K562 (cell line): Measurements from ENCODE around the gene TBC1D9. TPM values are rescaled to one million over a fixed set of nuclear protein-coding genes. Genes with fewer than 3 reads are reported as not detected.
A peak's percentile ranks its signal among the peaks of the same experiment; 100 is the strongest.

ENCODE experiments used
- ATAC-seq: fragments of 200-7000 bp; cut with Tn5 transposase; 3 replicates; pipeline ENCODE4 v1.9.1; 2020; ENCODE audit warnings: moderate library complexity
- BruUV-seq: library from RNA; stranded (reverse); fragments of 400-500 nt; replicated peaks from 2 replicates; lab custom pipeline; 2021; lab: Mats Ljungman, UMichigan
- CTCF ChIA-PET: fragments of 300-600 bp; formaldehyde crosslinking; extraction: SDS; loops from one replicate; lab custom pipeline; 2021; ENCODE audit warnings: low intra/inter-chr PET ratio; lab: Yijun Ruan, JAX
- POLR2A ChIA-PET: fragments of 300-600, 350-650 bp; sonication (Branson Sonifier 250); formaldehyde crosslinking; extraction: SDS; loops from one replicate; lab custom pipeline; 2021; ENCODE audit warnings: antibody characterized with exemption, inconsistent platforms; lab: Yijun Ruan, JAX
- DNase-seq, 4 experiments: peaks; one replicate each; pipeline versions ENCODE4 v3.0.0 to v3.0.0-alpha.2; 2011 to 2018; ENCODE audit warnings: low spot score in 3 of 4, mixed read lengths in 3 of 4; ENCODE audit errors: extremely low read depth in 1 of 4
- FAIRE-seq: peaks from 2 replicates; lab custom pipeline; 2011; peaks lifted over from hg19 to GRCh38; lab: Jason Lieb, UNC
- H2AFZ ChIP-seq: 2 replicates; pipeline ENCODE4 v1.6.0; 2011; ENCODE audit warnings: low read depth, low read length, control low read depth, inconsistent platforms
- H3K27ac ChIP-seq: fragments of 200-600 bp; 3 replicates; pipeline ENCODE4 v1.8.0; 2011; ENCODE audit warnings: low read depth, mild to moderate bottlenecking, control low read depth, inconsistent platforms, low read length, moderate library complexity, mixed read lengths; ENCODE audit errors: extremely low read depth
- H3K27me3 ChIP-seq, 2 experiments: fragments of 300-600 bp in 1 of 2; 2 replicates in 1 of 2; 3 replicates in 1 of 2; pipeline versions ENCODE4 v1.6.0 to v1.8.0; 2011; ENCODE audit warnings: inconsistent platforms in 2 of 2, low read length in 2 of 2, mild to moderate bottlenecking in 1 of 2, mixed read lengths in 1 of 2, moderate library complexity in 1 of 2; ENCODE audit not compliant: control insufficient read depth in 2 of 2, insufficient read depth in 2 of 2
- H3K36me3 ChIP-seq: fragments of 300-600 bp; 3 replicates; pipeline ENCODE4 v1.8.0; 2011; ENCODE audit warnings: mild to moderate bottlenecking, low read length, inconsistent platforms; ENCODE audit not compliant: control insufficient read depth, insufficient read depth
- H3K4me1 ChIP-seq, 2 experiments: fragments of 200-600 bp in 1 of 2; replicated peaks in 1 of 2; 2 replicates in 1 of 2; 3 replicates in 1 of 2; pipeline versions ENCODE4 v1.5.1 to v1.8.0; 2011; ENCODE audit warnings: inconsistent platforms in 2 of 2, low read length in 2 of 2, mild to moderate bottlenecking in 1 of 2, mixed read lengths in 1 of 2, moderate library complexity in 1 of 2; ENCODE audit not compliant: control insufficient read depth in 2 of 2, insufficient read depth in 2 of 2
- H3K4me2 ChIP-seq: 2 replicates; pipeline ENCODE4 v1.6.1; 2011; ENCODE audit warnings: low read length, control low read depth, inconsistent platforms, mixed read lengths; ENCODE audit not compliant: insufficient read depth
- H3K4me3 ChIP-seq: fragments of 200-600 bp; sonication (generic), shearing (Covaris generic); 2 replicates; pipeline ENCODE4 v1.5.1; 2016; ENCODE audit warnings: control low read depth, inconsistent platforms
- H3K79me2 ChIP-seq: fragments of 200-600 bp; 3 replicates; pipeline ENCODE4 v1.8.0; 2011; ENCODE audit warnings: low read length, inconsistent platforms; ENCODE audit not compliant: control insufficient read depth, insufficient read depth
- H3K9ac ChIP-seq, 2 experiments: 2 replicates each; pipeline versions ENCODE4 v1.6.0 to v1.6.1; 2011; ENCODE audit warnings: low read depth in 2 of 2, low read length in 2 of 2, control low read depth in 1 of 2, inconsistent platforms in 1 of 2, mild to moderate bottlenecking in 1 of 2, mixed read lengths in 1 of 2; ENCODE audit not compliant: insufficient read depth in 1 of 2
- H3K9me1 ChIP-seq: one replicate; pipeline ENCODE4 v1.6.0; 2011; ENCODE audit warnings: inconsistent platforms, mild to moderate bottlenecking, low read length, moderate library complexity; ENCODE audit not compliant: control insufficient read depth, insufficient read depth
- H3K9me3 ChIP-seq: replicated peaks from 2 replicates; pipeline ENCODE4 v1.5.1; 2011; ENCODE audit warnings: low read depth, low read length, inconsistent platforms; ENCODE audit not compliant: control insufficient read depth, insufficient read depth
- H4K20me1 ChIP-seq: replicated peaks from 2 replicates; pipeline ENCODE4 v1.6.1; 2011; ENCODE audit warnings: low read length, inconsistent platforms, mixed read lengths; ENCODE audit not compliant: control insufficient read depth, insufficient read depth
- WGBS: fragments of 100-300 bp; shearing (Covaris generic); methylation state at CpG from one replicate; pipeline ENCODE4 v1.1.6; 2016; ENCODE audit warnings: low coverage, mixed read lengths; ENCODE audit not compliant: insufficient coverage; ENCODE audit errors: missing lambda C conversion rate; 5-methylcytosine and 5-hydroxymethylcytosine counted together
- in situ Hi-C: fragments of 300-500 bp; cut with MboI; formaldehyde crosslinking; loops from 4 replicates; pipeline ENCODE4 v1.15.0; 2018; ENCODE audit warnings: inconsistent platforms, mixed read lengths
- intact Hi-C: fragments of 100-400 bp; cut with micrococcal nuclease; formaldehyde crosslinking; loops from 2 replicates; pipeline ENCODE4 v1.14.2; 2022
- polyA plus RNA-seq, 8 experiments: library from polyadenylated mRNA; depleted of rRNA in 4 of 8; stranded (reverse) in 5 of 8; unstranded in 3 of 8; fragments of >200 nt; fragmentation: Nextera tagmentation in 2 of 8; fragmentation: Illumina TruSeq in 1 of 8; extraction: Ambion mirVana in 2 of 8; extraction: Trizol in 1 of 8; gene quantifications; 2 replicates each; pipeline versions ENCODE4 v1.2.1 to v1.2.3, GENCODE V29; 2011 to 2014; ENCODE audit warnings: inconsistent platforms in 1 of 8, missing spikeins in 1 of 8
- total RNA-seq, 7 experiments: library from RNA; depleted of rRNA in 6 of 7; stranded (reverse); fragments of >200 nt in 6 of 7; fragmentation: Illumina TruSeq in 2 of 7; extraction: Trizol in 2 of 7; gene quantifications; 2 replicates each; pipeline versions ENCODE4 v1.2.1 to v1.2.3, GENCODE V29; 2011 to 2021; ENCODE audit warnings: low replicate concordance in 1 of 7
- TF ChIP-seq, protein P1 (sequence below), 3 experiments: IDR thresholded peaks in 2 of 3; conservative IDR thresholded peaks in 1 of 3; 2 replicates each; pipeline ENCODE4 v1.5.1; 2011 to 2012; ENCODE audit warnings: low read length in 3 of 3, mild to moderate bottlenecking in 3 of 3, control low read depth in 2 of 3, improper control_type of control experiment in 1 of 3, inconsistent platforms in 1 of 3, low read depth in 1 of 3, mixed read lengths in 1 of 3, moderate library complexity in 1 of 3; ENCODE audit not compliant: insufficient read depth in 2 of 3
- TF ChIP-seq, protein P2 (sequence below), 2 experiments: fragments of 450-650 bp in 1 of 2; sonication (generic) in 1 of 2; formaldehyde crosslinking in 1 of 2; IDR thresholded peaks; 2 replicates each; pipeline versions ENCODE4 v1.7.1 to v1.9.0; 2016 to 2022; ENCODE audit warnings: inconsistent platforms in 1 of 2, mild to moderate bottlenecking in 1 of 2, missing genetic modification reagents in 1 of 2

The TBC1D9 gene
- total and polyA plus RNA-seq, 9 of the 15 experiments (the other 6 are each of a cell fraction or from before 2014, with no cell fraction given), result 0.13 TPM; not detected in 8

DNA sequence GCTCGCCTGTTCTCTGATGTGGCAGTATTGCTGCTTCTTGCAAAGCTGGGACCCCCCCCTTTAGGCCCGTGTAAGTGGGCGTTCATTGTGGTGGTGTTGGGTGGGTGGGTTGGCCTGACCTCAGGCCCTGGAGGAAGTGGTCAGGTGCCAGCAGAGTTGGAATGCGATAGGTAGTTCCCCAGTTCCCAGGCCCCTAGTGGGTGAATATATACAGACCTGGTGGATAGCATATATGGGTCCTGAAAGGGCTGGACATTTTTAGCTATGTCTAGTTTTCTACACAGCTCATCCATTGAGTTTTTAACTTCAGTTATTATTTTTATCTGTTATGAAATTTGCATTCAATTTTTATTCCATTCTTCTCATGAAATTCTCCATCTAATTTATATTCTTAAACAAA, 151.6 kb downstream of the TBC1D9 start:
- no peak for FAIRE-seq
- Histone ChIP-seq H3K4me1 (no peaks in the 10 kb centered on the region), H3K9me3 (no peaks in the 10 kb centered on the region), H3K9me1 (no peaks in the 10 kb centered on the region), H3K4me2 (no peak overlapping the region), H3K27ac (no peak overlapping the region; the same call in 2 of the 3 replicates), H3K36me3 (no peaks in the 10 kb centered on the region), H4K20me1 (no peaks in the 10 kb centered on the region), H3K9ac (no peak overlapping the region), H3K4me3 (no peak overlapping the region), H3K27me3 (peaks cover 7 to 23% of the 10 kb centered on the region in 2 experiments; a peak in 3 of 5 replicates), H2AFZ (no peak overlapping the region), H3K79me2 (no peaks in the 10 kb centered on the region)
- CTCF ChIA-PET, result no interaction called here
- 5% methylated on average over 4 of the region's 4 CpGs for WGBS
- intact Hi-C loops, result no loop called here
- in situ Hi-C loops, result no loop called here
- TF ChIP-seq, protein P1, sequence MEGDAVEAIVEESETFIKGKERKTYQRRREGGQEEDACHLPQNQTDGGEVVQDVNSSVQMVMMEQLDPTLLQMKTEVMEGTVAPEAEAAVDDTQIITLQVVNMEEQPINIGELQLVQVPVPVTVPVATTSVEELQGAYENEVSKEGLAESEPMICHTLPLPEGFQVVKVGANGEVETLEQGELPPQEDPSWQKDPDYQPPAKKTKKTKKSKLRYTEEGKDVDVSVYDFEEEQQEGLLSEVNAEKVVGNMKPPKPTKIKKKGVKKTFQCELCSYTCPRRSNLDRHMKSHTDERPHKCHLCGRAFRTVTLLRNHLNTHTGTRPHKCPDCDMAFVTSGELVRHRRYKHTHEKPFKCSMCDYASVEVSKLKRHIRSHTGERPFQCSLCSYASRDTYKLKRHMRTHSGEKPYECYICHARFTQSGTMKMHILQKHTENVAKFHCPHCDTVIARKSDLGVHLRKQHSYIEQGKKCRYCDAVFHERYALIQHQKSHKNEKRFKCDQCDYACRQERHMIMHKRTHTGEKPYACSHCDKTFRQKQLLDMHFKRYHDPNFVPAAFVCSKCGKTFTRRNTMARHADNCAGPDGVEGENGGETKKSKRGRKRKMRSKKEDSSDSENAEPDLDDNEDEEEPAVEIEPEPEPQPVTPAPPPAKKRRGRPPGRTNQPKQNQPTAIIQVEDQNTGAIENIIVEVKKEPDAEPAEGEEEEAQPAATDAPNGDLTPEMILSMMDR (IDR thresholded peaks at IDR 0.05 in 2 of 3, conservative IDR thresholded peaks at IDR 0.05 in 1 of 3; ENCODE audit: insufficient read depth in 2 of 3, low read depth in 1 of 3, low read length in 3 of 3), result 0 out of 6 replicates have a peak, but pooled peaks of 1 of the 3 experiments have one; percentile 3
- TF ChIP-seq, protein P2, sequence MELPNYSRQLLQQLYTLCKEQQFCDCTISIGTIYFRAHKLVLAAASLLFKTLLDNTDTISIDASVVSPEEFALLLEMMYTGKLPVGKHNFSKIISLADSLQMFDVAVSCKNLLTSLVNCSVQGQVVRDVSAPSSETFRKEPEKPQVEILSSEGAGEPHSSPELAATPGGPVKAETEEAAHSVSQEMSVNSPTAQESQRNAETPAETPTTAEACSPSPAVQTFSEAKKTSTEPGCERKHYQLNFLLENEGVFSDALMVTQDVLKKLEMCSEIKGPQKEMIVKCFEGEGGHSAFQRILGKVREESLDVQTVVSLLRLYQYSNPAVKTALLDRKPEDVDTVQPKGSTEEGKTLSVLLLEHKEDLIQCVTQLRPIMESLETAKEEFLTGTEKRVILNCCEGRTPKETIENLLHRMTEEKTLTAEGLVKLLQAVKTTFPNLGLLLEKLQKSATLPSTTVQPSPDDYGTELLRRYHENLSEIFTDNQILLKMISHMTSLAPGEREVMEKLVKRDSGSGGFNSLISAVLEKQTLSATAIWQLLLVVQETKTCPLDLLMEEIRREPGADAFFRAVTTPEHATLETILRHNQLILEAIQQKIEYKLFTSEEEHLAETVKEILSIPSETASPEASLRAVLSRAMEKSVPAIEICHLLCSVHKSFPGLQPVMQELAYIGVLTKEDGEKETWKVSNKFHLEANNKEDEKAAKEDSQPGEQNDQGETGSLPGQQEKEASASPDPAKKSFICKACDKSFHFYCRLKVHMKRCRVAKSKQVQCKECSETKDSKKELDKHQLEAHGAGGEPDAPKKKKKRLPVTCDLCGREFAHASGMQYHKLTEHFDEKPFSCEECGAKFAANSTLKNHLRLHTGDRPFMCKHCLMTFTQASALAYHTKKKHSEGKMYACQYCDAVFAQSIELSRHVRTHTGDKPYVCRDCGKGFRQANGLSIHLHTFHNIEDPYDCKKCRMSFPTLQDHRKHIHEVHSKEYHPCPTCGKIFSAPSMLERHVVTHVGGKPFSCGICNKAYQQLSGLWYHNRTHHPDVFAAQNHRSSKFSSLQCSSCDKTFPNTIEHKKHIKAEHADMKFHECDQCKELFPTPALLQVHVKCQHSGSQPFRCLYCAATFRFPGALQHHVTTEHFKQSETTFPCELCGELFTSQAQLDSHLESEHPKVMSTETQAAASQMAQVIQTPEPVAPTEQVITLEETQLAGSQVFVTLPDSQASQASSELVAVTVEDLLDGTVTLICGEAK (IDR thresholded peaks at IDR 0.05), result no peak
- TF ChIP-seq, protein P2 (CRISPR knock-in tag; IDR thresholded peaks at IDR 0.05), result no peak
- POLR2A ChIA-PET, result no interaction called here
- DNase-seq, result no peak
- peak; percentile 56; the same call in 1 of the 3 replicates for ATAC-seq
- no TSS peak for BruUV-seq
